Measurements from ENCODE around the gene SETD4.
"Not testable (repeated sequence)": the region's sequence is repeated elsewhere in the genome, so short reads cannot be mapped to it uniquely, and the experiment has no call there.

SETD4 gene

DNA sequence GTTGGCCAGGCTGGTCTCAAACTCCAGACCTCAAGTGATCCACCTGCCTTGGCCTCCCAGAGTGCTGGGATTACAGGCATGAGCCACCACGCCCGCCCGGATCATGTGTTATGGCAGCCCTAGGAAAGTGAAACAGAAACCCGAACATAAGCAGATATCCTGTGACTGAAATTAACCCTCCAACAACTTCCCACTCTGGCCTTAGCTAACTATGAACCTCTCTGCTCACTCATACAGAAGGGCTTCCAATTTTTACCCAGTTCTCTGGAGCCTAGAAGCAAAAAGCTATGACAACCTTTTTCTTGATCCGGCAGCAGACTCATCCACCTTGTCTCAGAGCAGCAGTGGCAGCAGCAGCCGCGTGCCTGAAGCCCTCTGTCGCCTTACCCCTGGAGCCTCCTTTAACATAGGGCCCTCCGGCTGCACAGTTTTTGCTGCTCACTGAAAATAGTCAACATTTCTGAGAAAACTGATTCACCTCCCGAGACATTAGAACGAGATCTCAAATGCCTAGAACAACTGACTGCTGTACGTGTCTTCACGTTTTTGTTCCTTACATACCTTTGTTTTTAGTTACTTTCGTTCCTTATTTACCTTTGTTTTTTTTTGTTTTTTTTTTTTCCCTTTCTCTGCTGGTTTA lies 18.8 kb upstream of the SETD4 start:
- peak; percentile 16 to 21 for DNase-seq (ENCODE audit: low read depth in 2 of 2)

DNA sequence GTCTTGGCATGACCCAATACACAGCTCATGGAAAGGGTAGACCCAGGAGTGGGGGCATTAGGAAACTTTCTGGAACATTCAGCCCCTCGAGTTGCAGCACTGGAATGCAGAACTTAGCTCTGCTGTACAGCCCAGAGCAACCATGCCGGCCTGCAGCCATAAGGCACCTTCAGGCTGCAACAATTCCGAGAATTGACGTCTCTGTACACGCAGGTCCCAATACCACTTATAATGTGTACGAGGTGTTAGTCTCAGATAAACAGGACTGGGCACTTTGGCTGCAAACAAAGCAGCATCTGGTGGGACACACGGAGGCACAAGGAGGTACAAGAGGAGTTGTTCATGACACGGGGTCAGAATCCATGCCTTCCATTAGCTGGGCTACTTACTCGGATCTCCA lies 17.4 kb upstream of the SETD4 start:
- DNase-seq (ENCODE audit: low read depth in 2 of 2): no peak

DNA sequence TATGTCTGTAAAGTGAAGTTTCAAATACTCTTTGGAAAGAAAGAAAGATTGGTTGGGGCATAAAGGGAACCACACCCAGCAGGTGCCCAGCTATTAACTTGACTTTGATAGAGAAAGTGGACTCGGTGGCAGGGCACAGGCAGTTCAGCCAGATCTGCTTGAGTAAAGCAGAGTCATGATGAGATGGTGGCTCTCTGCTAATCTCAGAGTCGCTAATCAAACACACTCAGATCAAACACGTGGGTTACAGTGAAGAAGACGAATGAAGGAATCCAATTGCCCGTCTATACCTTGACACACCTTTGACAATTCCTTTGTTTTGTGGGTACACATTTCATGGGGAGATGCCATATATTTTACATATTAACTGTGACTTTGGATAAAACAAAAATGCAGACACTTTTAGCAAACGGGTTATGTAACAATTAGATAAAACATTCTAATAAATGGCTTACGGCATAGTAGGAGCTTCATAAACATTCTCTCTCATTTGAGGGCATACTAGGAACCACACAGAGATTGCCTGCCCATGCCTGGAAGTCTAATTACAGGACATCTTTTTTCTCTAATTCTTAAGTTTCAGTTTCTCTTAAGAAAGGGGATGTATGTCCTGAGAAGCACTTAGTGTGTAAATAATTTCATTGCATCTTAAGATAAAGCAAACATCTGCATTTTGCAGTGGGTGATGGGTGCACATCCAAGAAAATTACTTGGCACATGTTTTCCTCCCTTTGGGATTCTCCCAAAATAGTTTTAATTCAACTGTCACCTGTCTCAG lies 16.7 kb upstream of the SETD4 start:
- no peak for DNase-seq (ENCODE audit: low read depth in 2 of 2)

DNA sequence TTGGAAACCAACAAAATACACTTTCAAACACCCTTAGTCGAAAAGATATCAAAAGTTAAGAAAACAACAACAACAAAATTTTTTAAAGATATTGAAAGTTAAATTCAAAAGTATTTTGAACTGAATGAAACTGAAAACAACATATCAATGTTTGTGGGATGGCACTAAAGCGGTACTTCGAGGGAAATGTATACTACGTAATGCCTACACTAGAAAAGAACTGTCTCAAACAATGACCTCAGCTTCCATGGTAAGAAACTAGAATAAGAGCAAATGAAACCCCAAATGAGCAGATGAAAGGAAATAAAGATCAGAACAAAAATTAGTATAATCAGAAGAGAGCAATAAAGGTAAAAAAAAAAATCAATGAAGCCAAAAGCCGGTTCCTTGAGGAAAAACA lies 15.6 kb upstream of the SETD4 start:
- DNase-seq (ENCODE audit: low read depth in 2 of 2): no peak

DNA sequence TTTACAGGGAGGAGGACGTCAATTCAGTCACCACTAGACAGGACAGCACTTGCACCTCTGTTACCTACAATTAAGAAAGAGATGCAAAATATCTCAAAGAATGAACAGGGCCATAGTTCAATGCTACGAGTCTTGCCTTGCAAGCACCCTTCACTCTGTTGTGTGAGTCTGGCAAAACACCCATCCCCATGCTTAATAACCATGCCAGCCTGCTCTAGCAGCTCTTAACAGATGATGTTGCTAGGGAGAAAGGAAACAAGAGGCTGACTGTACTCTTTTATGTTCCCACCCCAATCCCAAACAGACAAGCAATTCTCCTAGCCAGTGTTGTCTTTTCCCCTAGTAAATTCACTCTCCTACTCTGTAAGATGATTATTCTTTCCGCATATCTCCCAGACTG lies 14.8 kb upstream of the SETD4 start:
- no peak for DNase-seq (ENCODE audit: low read depth in 2 of 2)

DNA sequence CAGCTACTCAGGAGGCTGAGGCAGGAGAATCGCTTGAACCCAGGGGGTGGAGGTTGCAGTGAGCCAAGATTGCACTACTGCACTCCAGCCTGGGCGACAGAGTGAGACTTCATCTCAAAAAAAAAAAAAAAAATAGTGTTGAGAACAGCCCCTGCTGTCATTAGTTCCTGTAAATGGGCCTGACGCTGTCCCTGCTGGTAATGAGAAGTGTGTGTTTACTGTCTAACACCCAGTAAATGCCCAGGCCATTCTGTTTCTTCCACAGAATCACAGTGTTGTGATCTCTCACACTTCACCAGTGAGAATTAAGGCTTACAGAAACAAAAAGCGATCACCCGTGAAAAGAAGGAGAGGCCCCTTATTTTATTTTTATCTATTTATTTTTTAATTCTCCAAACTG lies 13.6 kb upstream of the SETD4 start:
- DNase-seq (ENCODE audit: low read depth in 2 of 2): not testable (repeated sequence)

DNA sequence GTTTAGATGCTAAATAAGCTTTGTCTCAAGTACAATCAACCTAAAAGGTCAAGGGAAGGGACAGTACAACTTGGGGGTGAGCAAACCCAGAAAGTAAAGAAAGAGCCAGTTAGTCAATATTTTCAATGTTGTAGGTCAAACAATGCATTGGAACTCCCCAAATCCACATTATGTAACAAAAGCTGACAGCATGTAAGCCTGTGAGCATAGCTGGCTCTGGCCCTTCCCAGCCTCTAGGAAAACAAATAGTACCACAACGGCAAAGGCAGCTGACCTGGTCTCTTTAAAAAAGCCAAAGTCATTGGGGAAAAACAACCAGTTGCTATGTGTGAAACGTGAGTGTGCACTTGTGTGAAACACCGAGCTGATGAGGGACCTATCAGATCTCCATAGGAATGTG lies 12.9 kb upstream of the SETD4 start:
- no peak for DNase-seq (ENCODE audit: low read depth in 2 of 2)

DNA sequence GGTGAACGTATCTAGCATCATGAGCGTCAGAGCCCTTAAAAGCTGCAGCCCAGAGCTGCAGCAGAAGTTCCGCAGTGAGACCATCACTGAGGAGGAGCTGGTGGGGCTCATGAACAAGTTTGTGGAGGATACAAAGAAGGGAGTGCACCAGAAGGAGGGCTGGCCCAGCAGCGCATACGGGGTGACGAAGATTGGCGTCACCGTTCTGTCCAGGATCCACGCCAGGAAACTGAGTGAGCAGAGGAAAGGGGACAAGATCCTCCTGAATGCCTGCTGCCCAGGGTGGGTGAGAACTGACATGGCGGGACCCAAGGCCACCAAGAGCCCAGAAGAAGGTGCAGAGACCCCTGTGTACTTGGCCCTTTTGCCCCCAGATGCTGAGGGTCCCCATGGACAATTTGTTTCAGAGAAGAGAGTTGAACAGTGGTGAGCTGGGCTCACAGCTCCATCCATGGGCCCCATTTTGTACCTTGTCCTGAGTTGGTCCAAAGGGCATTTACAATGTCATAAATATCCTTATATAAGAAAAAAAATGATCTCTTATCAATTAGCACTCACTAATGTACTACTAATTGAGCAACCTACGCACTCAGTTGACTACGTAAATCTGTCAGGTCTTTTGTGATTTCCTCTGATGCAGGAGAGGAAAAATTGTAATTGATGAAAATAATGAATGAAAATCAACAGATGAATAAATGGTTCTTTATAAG lies 12.3 kb upstream of the SETD4 start:
- DNase-seq (ENCODE audit: low read depth in 2 of 2): no peak

DNA sequence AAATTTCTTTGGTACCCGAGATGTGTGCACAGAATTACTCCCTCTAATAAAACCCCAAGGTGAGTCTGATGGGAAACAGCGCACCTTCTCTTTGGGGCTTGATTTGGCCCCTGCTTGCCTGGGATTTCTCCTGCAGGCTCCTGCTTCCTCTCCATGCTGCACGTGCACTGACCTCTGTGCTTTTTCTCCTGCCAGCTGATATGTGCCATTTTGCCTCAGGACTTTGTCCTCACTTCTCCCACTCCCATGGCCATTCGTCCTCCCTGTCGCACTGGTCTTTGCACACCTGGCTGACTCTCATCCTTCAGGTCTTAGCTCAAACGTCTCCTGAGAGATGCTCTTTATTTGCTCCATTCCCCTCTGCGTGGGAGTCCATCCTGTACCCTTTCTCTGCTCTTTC lies 10.7 kb upstream of the SETD4 start:
- DNase-seq (ENCODE audit: low read depth in 2 of 2): no peak

DNA sequence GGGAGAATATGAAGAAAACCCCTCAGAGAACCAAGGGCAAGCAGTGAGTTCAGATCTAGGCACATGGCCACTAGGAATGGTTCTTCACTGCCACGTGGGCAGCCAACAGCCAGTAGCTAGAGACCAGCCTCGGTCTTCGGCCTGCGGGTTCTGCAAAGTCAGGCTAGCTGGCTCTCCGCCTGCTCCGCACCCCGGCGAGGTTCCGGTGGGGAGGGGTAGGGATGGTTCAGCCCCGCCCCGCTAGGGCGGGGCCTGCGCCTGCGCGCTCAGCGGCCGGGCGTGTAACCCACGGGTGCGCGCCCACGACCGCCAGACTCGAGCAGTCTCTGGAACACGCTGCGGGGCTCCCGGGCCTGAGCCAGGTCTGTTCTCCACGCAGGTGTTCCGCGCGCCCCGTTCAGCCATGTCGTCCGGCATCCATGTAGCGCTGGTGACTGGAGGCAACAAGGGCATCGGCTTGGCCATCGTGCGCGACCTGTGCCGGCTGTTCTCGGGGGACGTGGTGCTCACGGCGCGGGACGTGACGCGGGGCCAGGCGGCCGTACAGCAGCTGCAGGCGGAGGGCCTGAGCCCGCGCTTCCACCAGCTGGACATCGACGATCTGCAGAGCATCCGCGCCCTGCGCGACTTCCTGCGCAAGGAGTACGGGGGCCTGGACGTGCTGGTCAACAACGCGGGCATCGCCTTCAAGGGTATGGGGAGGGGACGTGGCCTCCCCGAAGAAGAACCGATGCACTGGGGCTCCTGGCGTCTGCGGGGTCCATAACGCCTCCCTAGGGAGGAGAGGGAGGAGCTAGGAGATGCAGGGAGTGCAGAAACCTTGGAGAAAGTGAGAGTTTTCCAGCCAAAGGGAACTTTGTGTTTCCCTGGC lies 9.6 kb upstream of the SETD4 start, which contains the start of gene CBR1:
Gene CBR1, plus strand, starts transcription at position 312 of the 871 bp plus-strand sequence. Its CDS starts 92 bp downstream, at position 404.
- peak; percentile 80 to 85 for DNase-seq (ENCODE audit: low read depth in 2 of 2)

DNA sequence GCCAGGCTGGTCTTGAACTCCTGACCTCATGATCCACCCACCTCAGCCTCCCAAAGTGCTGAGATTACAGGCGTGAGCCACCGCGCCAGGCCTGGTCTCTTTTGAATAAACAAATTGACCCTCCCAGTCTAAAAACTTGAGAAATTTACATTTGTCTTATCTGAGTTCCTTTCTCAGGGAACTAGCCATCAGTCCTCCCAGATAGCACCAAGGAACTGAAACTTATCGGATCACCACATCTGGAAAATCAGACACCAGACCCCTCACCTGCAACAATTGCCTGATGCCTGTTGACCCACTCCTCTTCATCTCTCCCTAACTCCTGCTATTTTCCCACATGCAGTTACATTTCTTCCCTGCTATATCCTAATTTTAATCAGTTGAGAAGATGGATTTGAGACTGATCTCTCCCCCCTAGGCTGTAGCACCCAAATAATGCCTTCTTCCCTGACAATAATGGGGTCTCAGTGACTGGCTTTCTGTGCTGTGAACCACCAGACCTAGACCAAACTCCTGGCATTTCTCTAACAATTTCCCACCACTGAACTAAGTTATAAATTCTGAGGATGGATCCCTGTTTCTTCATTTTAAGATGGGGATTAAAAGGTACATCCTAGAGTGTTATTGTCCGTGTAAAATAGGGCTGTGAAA lies 8.5 kb upstream of the SETD4 start:
- DNase-seq (ENCODE audit: low read depth in 2 of 2): no peak

DNA sequence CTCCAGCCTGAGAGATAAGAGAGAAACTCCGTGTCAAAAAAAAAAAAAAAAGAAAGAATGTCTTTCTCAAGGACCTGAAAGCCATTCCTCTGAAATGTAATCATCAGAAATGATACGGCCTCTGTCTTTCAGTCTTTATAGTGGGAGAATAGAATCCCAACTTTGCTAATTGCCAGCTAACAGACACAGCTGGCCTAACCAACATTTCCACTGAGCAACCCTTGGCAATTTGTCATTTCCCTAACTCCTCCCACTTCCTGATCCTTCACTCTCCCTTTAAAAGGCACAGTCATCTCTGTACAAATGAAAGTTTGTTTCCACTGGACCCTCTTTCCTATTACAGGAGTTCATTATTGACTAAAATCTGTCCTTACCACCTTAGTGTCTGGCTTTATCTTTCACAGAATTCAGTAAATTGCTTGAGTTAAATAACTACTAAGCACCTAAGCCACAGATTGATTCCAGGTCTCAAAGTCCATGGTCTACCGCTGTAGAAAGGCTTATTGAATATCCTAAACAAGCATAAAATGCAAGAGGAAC lies 5.2 kb upstream of the SETD4 start:
- DNase-seq (ENCODE audit: low read depth in 2 of 2): no peak

DNA sequence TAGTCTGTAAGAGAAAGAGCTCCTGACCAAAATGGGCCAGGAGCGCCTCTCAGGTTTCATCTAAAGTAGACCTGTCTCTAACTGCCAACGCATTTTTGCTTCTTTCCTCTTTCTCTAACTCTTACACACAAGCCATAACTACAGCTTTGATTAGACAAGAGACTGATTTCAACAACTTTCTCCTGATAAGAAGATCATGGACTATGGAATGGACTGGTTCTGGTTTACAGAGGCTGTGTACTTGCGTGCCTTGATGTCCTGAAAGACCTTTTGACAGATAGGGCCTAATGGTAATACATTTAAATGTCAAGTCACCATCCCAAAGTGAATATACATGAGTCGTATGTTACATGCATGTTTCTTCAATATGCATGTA lies 3.7 kb upstream of the SETD4 start:
- no peak for DNase-seq (ENCODE audit: low read depth in 2 of 2)

DNA sequence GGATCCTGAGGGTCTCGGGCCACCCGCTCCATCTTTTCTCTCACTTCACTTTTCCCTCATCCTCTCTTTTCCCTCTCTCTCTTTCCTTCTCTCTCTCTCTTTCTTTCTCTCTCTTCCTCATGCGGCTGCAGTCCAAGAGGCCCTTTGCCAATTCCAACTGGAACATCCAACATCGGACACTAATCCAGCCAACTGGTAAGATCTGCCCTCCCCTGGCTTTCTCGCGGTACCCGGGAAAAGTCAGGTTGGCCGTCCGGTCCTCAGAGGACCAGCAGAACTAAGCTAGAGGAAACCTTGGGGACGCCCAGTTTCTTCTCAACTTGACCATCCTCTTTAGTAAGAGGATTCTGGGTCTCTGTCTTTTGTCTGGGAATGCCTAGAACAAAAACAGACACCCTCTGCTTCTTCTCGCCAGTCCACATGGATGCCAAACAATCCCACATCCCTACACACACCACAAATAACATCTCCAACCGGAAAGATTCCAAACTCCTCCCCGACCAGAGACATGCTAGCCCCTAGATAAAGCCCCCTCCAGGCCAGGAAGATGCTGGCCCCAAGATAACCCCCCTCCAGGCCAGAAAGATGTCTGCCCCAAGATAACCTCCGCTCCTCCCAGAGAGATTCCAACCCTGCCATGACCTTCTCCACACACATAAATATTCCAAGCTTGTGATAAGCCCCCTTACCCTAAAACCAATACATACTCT lies 3.2 kb upstream of the SETD4 start:
- DNase-seq (ENCODE audit: low read depth in 2 of 2): no peak

DNA sequence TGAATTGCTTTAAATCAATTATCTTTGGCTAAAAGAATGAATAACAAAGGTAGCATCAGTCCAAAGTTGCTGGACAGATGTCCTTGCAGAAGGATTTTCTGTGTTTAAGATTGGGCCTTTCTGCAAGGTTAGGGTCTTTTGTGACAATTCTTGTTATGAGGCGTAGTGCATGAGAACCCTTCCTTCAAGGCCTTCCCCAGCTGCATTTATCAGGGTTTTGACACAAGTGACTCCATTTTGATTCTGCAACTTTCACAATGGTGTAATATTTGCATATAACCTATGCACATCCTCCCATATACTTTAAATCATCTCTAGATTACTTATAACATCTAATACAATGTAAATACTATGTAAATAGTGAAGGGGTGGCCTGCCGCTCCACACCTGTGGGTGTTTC lies 1.1 kb upstream of the SETD4 start:
- no peak for DNase-seq (ENCODE audit: low read depth in 2 of 2)

DNA sequence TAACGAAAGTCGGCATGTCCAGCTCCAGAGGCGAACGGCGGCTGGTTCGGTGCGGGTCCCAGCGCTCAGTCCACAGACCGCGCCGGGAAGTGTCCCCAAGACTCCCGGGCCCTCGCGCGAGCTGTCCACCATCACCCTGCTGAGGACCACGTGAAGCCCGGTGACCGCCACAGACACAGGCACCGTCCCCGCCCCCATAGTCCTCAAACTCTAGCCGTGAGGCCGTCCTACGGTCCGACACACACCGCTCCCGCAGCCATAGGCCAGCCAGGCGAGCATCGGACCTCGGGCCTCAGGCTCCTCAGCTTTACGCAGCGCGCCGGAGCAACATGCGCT lies 535 bp downstream of the SETD4 start:
- peak in 1 of 2 donors; percentile 25 for DNase-seq (ENCODE audit: low read depth in 2 of 2)

DNA sequence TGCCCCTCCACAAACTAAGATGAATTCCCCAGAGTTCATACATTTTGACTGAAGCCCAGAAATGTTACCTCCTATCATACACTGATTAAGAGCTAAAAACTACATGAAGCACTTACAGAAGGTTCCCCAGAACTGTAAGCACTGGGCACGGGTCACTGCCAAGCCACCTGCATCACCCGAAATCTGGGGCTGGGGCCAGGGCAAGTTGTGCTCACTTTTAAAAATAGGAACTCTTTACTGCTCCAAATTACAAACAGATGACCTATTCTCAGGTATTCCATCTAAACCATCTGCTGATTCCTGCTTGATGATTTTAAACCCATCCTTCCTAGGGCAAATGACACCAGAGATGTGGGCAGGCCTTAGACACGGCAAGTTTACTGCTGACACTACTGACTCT lies 4.8 kb downstream of the SETD4 start:
- DNase-seq (ENCODE audit: low read depth in 2 of 2): no peak

DNA sequence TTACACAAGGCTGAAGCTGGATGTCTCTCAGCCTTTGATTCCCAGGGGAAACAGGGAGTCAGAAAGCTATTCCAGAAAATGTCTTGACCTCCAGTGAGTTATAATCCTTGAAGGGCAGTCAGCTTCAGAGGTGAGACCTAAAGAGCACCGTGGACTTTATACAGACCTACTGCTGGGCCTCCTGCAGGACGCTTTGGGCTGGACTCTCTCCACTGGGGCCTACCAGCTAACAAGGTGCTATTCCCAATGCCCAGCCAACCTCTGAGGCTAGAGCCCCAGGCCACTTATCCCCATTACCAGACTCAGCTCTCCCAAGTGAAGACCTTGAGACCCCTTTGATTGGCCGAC lies 6.6 kb downstream of the SETD4 start:
- no peak for DNase-seq (ENCODE audit: low read depth in 2 of 2)

DNA sequence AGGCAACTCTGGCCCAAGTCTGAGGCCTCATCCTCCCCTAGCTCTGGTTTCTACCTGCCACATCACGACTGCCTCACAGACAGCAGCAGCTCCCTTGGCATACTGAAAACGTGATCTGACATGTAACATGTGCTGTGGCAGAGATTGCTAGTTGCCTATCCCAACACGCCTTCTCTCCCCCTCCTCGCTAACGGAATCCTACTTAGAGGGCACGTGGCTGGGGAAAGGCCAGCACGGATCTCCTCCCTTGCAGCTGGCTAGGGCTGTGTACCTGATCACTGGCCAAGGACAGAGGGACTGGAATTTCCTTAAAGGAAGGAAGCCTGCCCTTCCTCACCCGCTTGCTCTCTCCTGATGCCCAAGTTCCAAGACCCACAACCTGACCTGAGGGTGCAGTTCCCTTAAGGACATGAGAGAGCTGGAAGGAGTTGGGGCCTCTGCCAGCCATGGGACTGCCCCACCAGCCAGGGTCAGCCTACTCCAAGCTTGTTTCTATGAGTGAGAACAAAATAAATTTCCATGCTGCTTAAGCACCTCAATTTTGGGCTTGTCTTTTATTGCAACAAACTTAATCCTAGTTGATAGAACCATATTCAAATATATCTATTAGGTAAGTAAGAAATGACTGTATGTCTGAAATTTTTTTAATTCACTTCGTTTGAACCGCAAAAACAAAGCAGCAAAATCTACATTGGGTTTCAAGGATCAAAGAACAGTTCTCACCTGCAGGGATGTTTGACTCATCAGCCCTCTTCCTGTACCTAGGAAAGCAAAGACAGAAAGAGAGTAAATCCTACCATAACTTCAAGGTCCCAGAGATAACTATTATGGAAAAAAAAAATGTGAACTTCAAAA lies 7.2 kb downstream of the SETD4 start:
- DNase-seq (ENCODE audit: low read depth in 2 of 2): no peak

DNA sequence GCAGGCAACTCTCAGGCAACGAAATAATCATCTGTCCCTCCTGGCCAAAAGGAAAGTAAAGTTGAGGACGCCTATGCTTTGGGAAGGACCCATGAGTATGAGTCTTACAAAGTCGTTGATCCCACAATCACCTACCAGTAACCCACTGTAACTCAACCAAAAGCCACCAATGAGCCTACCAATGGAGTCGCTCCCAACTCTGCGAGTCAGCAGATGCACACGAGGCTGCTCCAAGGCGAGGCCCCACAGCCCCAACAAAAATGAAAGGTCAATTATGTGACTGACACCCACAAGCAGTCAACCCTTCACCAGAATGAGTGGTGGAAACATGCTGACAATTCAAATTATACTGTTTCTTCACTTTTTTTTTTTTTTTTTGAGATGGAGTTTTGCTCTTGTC lies 12.0 kb downstream of the SETD4 start:
- DNase-seq (ENCODE audit: low read depth in 2 of 2): no peak

Measured in stimulated activated CD4-positive, alpha-beta T cell treated with anti-CD3 and anti-CD28 coated beads, Interleukin-4, amount 100 ng/mL, for 48 hours (primary cell).